CD14-positive monocyte (primary cell): ENCODE measurements around the gene ZNF536. TPM values are rescaled to one million over a fixed set of nuclear protein-coding genes. Genes with fewer than 3 reads are reported as not detected.

Experiments
- DNase-seq, 3 donors: peaks; one replicate each; pipeline ENCODE4 v3.0.0-alpha.2; 2011 to 2022
- H2AFZ ChIP-seq: 2 replicates; pipeline ENCODE4 v1.6.0; 2012; ENCODE audit warnings: mild to moderate bottlenecking, low read depth, low read length, inconsistent platforms; ENCODE audit not compliant: insufficient read depth, poor library complexity, severe bottlenecking
- H3K27ac ChIP-seq, 2 donors: 1 replicate in 1 of 2; 2 replicates in 1 of 2; pipeline ENCODE4 v1.5.1; 2012 to 2013; ENCODE audit warnings: low read length in 2 of 2, control low read depth in 1 of 2, inconsistent platforms in 1 of 2, low read depth in 1 of 2, mild to moderate bottlenecking in 1 of 2
- H3K27me3 ChIP-seq, 2 donors: one replicate each; pipeline versions ENCODE4 v1.6.0 to v1.6.1; 2011 to 2013; ENCODE audit warnings: low read length in 2 of 2; ENCODE audit not compliant: control insufficient read depth in 2 of 2, insufficient read depth in 2 of 2
- H3K36me3 ChIP-seq, 2 donors: replicated peaks in 1 of 2; 1 replicate in 1 of 2; 2 replicates in 1 of 2; pipeline versions ENCODE4 v1.5.1 to v1.6.1; 2012 to 2013; ENCODE audit warnings: low read length in 2 of 2, control low read depth in 1 of 2, inconsistent platforms in 1 of 2, mild to moderate bottlenecking in 1 of 2; ENCODE audit not compliant: insufficient read depth in 2 of 2, control insufficient read depth in 1 of 2
- H3K4me1 ChIP-seq, 2 donors: 1 replicate in 1 of 2; 2 replicates in 1 of 2; pipeline versions ENCODE4 v1.5.1 to v1.6.1; 2012 to 2013; ENCODE audit warnings: low read length in 2 of 2, control low read depth in 1 of 2, inconsistent platforms in 1 of 2, mild to moderate bottlenecking in 1 of 2, moderate library complexity in 1 of 2; ENCODE audit not compliant: insufficient read depth in 2 of 2, control insufficient read depth in 1 of 2
- H3K4me2 ChIP-seq: replicated peaks from 2 replicates; pipeline ENCODE3; 2012; ENCODE audit warnings: low read length, moderate library complexity, mild to moderate bottlenecking; ENCODE audit not compliant: poor library complexity, severe bottlenecking; ENCODE audit errors: extremely low read depth
- H3K4me3 ChIP-seq, 3 experiments: fragments of 200-600 bp in 1 of 3; sonication (generic) in 1 of 3; replicated peaks in 1 of 3; 1 replicate in 2 of 3; 2 replicates in 1 of 3; pipeline ENCODE4 v1.5.1; 2011 to 2013; ENCODE audit warnings: low read length in 3 of 3, mild to moderate bottlenecking in 3 of 3, control low read depth in 2 of 3, low read depth in 2 of 3, inconsistent platforms in 1 of 3, moderate library complexity in 1 of 3
- H3K79me2 ChIP-seq: 2 replicates; pipeline ENCODE4 v1.6.0; 2012; ENCODE audit warnings: mild to moderate bottlenecking, control low read depth, inconsistent platforms, low read length, moderate library complexity; ENCODE audit not compliant: insufficient read depth
- H3K9ac ChIP-seq: 2 replicates; pipeline ENCODE4 v1.6.0; 2017; ENCODE audit warnings: low read length, mild to moderate bottlenecking; ENCODE audit not compliant: insufficient read depth, poor library complexity, severe bottlenecking
- H3K9me3 ChIP-seq, 2 donors: replicated peaks in 1 of 2; 1 replicate in 1 of 2; 2 replicates in 1 of 2; pipeline versions ENCODE4 v1.5.1 to v1.6.1; 2012 to 2013; ENCODE audit warnings: low read length in 2 of 2, control low read depth in 1 of 2; ENCODE audit not compliant: control insufficient read depth in 1 of 2, insufficient read depth in 1 of 2
- H4K20me1 ChIP-seq: 2 replicates; pipeline ENCODE4 v1.6.0; 2012; ENCODE audit warnings: mild to moderate bottlenecking, low read length, control low read depth, moderate library complexity; ENCODE audit not compliant: insufficient read depth
- H3K27ac Mint-ChIP-seq, 7 donors: one replicate each; pipeline ENCODE4 v1.8.0; 2020; ENCODE audit warnings: mild to moderate bottlenecking in 7 of 7, mixed read lengths in 7 of 7, moderate library complexity in 6 of 7, inconsistent platforms in 2 of 7
- H3K27me3 Mint-ChIP-seq, 3 donors: one replicate each; pipeline ENCODE4 v1.8.0; 2021 to 2022; ENCODE audit warnings: low read depth in 3 of 3, mild to moderate bottlenecking in 3 of 3, mixed read lengths in 3 of 3, moderate library complexity in 3 of 3, inconsistent platforms in 1 of 3
- H3K36me3 Mint-ChIP-seq, 2 donors: one replicate each; pipeline ENCODE4 v1.8.0; 2020; ENCODE audit warnings: mixed read lengths in 2 of 2, inconsistent platforms in 1 of 2, mild to moderate bottlenecking in 1 of 2
- H3K4me1 Mint-ChIP-seq: one replicate; pipeline ENCODE4 v1.8.0; 2020; ENCODE audit warnings: mild to moderate bottlenecking, mixed read lengths
- H3K4me3 Mint-ChIP-seq, 2 donors: one replicate each; pipeline ENCODE4 v1.8.0; 2020; ENCODE audit warnings: mild to moderate bottlenecking in 2 of 2, mixed read lengths in 2 of 2, moderate library complexity in 1 of 2
- H3K9me3 Mint-ChIP-seq, 7 donors: one replicate each; pipeline ENCODE4 v1.8.0; 2020 to 2022; ENCODE audit warnings: mixed read lengths in 7 of 7, mild to moderate bottlenecking in 6 of 7, moderate library complexity in 6 of 7, inconsistent platforms in 2 of 7
- CTCF ChIP-seq: fragments of 200-600 bp; IDR thresholded peaks from one replicate; pipeline ENCODE4 v1.8.0; 2022; ENCODE audit warnings: antibody characterized with exemption, mild to moderate bottlenecking
- WGBS: methylation state at CpG from one replicate; pipeline ENCODE4 v1.1.5; 2013; ENCODE audit warnings: missing lambda C conversion rate; ENCODE audit not compliant: insufficient coverage; 5-methylcytosine and 5-hydroxymethylcytosine counted together
- intact Hi-C, 2 donors: fragments of 100-400 bp; cut with micrococcal nuclease; formaldehyde crosslinking; loops; one replicate each; pipeline versions ENCODE4 v1.15.0 to v1.15.1; 2023
- polyA plus RNA-seq, 3 donors: library from polyadenylated mRNA; depleted of rRNA in 1 of 3; unstranded in 2 of 3; stranded (reverse) in 1 of 3; fragments of 300-500 nt in 2 of 3; fragments of >200 nt in 1 of 3; fragmentation: Illumina TruSeq in 2 of 3; gene quantifications; 1 replicate in 2 of 3; 2 replicates in 1 of 3; pipeline ENCODE4 v1.2.3, GENCODE V29; 2012 to 2021

The ZNF536 gene
- polyA plus RNA-seq, 3 donors = not detected

- H3K36me3 Mint-ChIP-seq = no peaks in the 10 kb centered on the region
- intact Hi-C loops = no loop called here
- no peaks in the 10 kb centered on the region for H3K4me1 Mint-ChIP-seq
- Histone ChIP-seq H3K4me1 (no peaks in the 10 kb centered on the region), H4K20me1 (no peaks in the 10 kb centered on the region), H3K9ac (no peak overlapping the region), H3K27ac (no peak overlapping the region), H3K27me3 (peaks cover 10 to 38% of the 10 kb centered on the region in 2 donors), H3K36me3 (no peaks in the 10 kb centered on the region), H2AFZ (no peak overlapping the region), H3K4me3 (no peak overlapping the region), H3K79me2 (no peaks in the 10 kb centered on the region), H3K4me2 (no peak overlapping the region), H3K9me3 (peaks cover 0 to 3% of the 10 kb centered on the region in 2 donors)
- no peak overlapping the region for H3K4me3 Mint-ChIP-seq
- peaks cover 0 to 4% (median 0%) of the 10 kb centered on the region in 7 donors for H3K9me3 Mint-ChIP-seq
- TF ChIP-seq CTCF = no peak
- 6% methylated on average over 15 of the region's 21 CpGs for WGBS
- H3K27me3 Mint-ChIP-seq = peaks cover 35 to 47% (median 39%) of the 10 kb centered on the region in 3 donors
- H3K27ac Mint-ChIP-seq = no peak overlapping the region
- DNase-seq = no peak
Observed at GRCh38 chr19:30374539-30374864, 2.3 kb downstream of the ZNF536 start.

- no peak overlapping the region for H3K4me2 ChIP-seq
- no peaks in the 10 kb centered on the region for H3K4me1 ChIP-seq
- no peaks in the 10 kb centered on the region for H3K36me3 ChIP-seq
- peaks cover 0 to 3% of the 10 kb centered on the region in 2 donors for H3K9me3 ChIP-seq
- H3K27me3 ChIP-seq = peaks cover 10 to 38% of the 10 kb centered on the region in 2 donors
- Mint-ChIP-seq H3K9me3 (peaks cover 0 to 4% (median 0%) of the 10 kb centered on the region in 7 donors), H3K27ac (no peak overlapping the region), H3K4me1 (no peaks in the 10 kb centered on the region), H3K4me3 (peak overlapping the region in 1 of 2 donors; percentile 87), H3K36me3 (no peaks in the 10 kb centered on the region), H3K27me3 (peaks cover 35 to 46% (median 36%) of the 10 kb centered on the region in 3 donors)
- under 1% methylated on average over 69 of the region's 85 CpGs for WGBS
- H4K20me1 ChIP-seq = no peaks in the 10 kb centered on the region
- intact Hi-C loops = no loop called here
- TF ChIP-seq CTCF = no peak
- H3K9ac ChIP-seq = no peak overlapping the region
- no peak overlapping the region for H3K27ac ChIP-seq
- no peaks in the 10 kb centered on the region for H3K79me2 ChIP-seq
- H2AFZ ChIP-seq = no peak overlapping the region
- no peak overlapping the region for H3K4me3 ChIP-seq
- no peak for DNase-seq
Observed at GRCh38 chr19:30374865-30375552, 2.8 kb downstream of the ZNF536 start.
